Measurements from ENCODE around the gene FSTL5.

FSTL5 gene

DNA sequence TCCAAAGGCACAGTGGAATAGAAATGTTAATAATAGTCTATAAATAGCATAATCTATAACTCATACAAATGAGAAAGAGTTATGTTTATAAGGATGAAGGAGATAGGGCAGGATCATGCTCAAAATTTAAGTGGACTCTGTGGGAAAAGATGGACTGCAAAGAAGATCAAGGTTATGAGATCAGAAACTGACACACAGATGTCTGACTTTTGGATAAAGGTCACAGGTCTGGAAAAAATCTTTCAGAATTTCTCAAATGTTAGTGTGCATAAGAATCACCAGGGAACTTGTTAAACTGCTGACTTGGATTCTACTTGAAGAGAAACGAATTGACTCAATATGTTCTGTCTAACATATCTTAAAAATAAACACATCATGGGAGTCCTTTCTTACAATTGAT, 104.1 kb downstream of the FSTL5 start (continued):
- TF ChIP-seq, protein P1, sequence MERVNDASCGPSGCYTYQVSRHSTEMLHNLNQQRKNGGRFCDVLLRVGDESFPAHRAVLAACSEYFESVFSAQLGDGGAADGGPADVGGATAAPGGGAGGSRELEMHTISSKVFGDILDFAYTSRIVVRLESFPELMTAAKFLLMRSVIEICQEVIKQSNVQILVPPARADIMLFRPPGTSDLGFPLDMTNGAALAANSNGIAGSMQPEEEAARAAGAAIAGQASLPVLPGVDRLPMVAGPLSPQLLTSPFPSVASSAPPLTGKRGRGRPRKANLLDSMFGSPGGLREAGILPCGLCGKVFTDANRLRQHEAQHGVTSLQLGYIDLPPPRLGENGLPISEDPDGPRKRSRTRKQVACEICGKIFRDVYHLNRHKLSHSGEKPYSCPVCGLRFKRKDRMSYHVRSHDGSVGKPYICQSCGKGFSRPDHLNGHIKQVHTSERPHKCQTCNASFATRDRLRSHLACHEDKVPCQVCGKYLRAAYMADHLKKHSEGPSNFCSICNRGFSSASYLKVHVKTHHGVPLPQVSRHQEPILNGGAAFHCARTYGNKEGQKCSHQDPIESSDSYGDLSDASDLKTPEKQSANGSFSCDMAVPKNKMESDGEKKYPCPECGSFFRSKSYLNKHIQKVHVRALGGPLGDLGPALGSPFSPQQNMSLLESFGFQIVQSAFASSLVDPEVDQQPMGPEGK (CRISPR knock-in tag; IDR thresholded peaks at IDR 0.05; ENCODE audit: borderline replicate concordance), result no peak
- TF ChIP-seq TOX (CRISPR knock-in tag; IDR thresholded peaks at IDR 0.05; ENCODE audit: borderline replicate concordance) (no peak), ISL1 (CRISPR knock-in tag; IDR thresholded peaks at IDR 0.05) (no peak), ZFP30 (CRISPR knock-in tag; IDR thresholded peaks at IDR 0.05) (no peak)

DNA sequence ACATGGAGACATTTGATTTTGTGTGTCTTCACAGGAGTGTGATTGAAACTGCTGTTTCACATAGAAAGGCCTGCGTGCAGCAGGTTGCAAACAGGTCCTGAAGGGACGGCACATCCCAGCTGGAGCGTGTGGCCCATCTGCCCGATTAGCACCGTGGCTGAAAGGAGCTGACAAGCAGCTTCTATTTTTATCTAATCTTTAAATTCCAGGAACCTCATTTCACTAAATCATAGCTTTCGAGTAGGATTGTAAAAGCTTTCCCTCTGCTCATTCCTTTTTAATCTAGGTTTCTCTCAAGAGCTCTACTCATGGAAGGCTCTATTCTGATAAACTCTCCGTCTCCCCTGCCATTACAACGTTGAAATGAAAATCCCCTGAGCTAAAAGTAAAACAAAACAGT, 106.8 kb downstream of the FSTL5 start:
- ATAC-seq, result peak; percentile 82
- TF ChIP-seq OSR1 (CRISPR knock-in tag; IDR thresholded peaks at IDR 0.05), result no peak
- TF ChIP-seq, protein P2, sequence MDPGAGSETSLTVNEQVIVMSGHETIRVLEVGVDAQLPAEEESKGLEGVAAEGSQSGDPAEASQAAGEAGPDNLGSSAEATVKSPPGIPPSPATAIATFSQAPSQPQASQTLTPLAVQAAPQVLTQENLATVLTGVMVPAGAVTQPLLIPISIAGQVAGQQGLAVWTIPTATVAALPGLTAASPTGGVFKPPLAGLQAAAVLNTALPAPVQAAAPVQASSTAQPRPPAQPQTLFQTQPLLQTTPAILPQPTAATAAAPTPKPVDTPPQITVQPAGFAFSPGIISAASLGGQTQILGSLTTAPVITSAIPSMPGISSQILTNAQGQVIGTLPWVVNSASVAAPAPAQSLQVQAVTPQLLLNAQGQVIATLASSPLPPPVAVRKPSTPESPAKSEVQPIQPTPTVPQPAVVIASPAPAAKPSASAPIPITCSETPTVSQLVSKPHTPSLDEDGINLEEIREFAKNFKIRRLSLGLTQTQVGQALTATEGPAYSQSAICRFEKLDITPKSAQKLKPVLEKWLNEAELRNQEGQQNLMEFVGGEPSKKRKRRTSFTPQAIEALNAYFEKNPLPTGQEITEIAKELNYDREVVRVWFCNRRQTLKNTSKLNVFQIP (CRISPR knock-in tag; IDR thresholded peaks at IDR 0.05; ENCODE audit: borderline replicate concordance, low read depth), result peak; percentile 28; the same call in 1 of the 2 replicates
- no peak for TF ChIP-seq ESRRG (CRISPR knock-in tag; IDR thresholded peaks at IDR 0.05)
- TF ChIP-seq GLIS3 (CRISPR knock-in tag; IDR thresholded peaks at IDR 0.05), result peak; percentile 64; the same call in 1 of the 2 replicates
- peak; percentile 57; the same call in 1 of the 2 replicates for TF ChIP-seq ISL1 (CRISPR knock-in tag; IDR thresholded peaks at IDR 0.05)
- TF ChIP-seq SNAI2 (CRISPR knock-in tag; IDR thresholded peaks at IDR 0.05), result no peak

DNA sequence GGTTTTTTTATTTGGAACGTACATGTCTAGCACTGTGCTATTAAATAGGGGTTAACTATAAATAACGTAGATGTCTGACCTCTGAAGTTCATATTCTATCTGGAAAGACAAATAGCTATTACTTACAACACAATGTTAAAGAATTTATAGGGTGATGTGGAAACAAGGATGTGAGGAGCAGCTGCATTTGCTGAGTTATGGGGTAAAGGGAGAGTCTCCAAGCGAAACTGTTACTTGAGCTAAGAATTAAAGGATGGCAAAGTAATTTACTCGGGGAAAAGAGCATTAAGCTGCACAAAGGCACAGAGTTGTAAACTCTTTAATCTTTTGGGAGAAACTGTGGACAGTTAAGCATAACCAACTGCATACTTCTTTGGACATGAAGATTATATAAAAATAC, 117.7 kb downstream of the FSTL5 start:
- no peak for TF ChIP-seq ZNF565 (CRISPR knock-in tag; conservative IDR thresholded peaks at IDR 0.05; ENCODE audit: low read depth)
- TF ChIP-seq, protein P2 (CRISPR knock-in tag; IDR thresholded peaks at IDR 0.05; ENCODE audit: borderline replicate concordance, low read depth), result no peak
- TF ChIP-seq, protein P3, sequence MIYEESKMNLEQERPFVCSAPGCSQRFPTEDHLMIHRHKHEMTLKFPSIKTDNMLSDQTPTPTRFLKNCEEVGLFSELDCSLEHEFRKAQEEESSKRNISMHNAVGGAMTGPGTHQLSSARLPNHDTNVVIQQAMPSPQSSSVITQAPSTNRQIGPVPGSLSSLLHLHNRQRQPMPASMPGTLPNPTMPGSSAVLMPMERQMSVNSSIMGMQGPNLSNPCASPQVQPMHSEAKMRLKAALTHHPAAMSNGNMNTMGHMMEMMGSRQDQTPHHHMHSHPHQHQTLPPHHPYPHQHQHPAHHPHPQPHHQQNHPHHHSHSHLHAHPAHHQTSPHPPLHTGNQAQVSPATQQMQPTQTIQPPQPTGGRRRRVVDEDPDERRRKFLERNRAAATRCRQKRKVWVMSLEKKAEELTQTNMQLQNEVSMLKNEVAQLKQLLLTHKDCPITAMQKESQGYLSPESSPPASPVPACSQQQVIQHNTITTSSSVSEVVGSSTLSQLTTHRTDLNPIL (CRISPR knock-in tag; IDR thresholded peaks at IDR 0.05; ENCODE audit: low read depth), result no peak
- TF ChIP-seq SNAI2 (CRISPR knock-in tag; IDR thresholded peaks at IDR 0.05), result no peak
- TF ChIP-seq, protein P1 (CRISPR knock-in tag; IDR thresholded peaks at IDR 0.05; ENCODE audit: borderline replicate concordance), result no peak
- no peak for TF ChIP-seq ZNF70 (CRISPR knock-in tag; IDR thresholded peaks at IDR 0.05)
- no peak for TF ChIP-seq PPARA (CRISPR knock-in tag; IDR thresholded peaks at IDR 0.05; ENCODE audit: borderline replicate concordance)
- TF ChIP-seq, protein P4, sequence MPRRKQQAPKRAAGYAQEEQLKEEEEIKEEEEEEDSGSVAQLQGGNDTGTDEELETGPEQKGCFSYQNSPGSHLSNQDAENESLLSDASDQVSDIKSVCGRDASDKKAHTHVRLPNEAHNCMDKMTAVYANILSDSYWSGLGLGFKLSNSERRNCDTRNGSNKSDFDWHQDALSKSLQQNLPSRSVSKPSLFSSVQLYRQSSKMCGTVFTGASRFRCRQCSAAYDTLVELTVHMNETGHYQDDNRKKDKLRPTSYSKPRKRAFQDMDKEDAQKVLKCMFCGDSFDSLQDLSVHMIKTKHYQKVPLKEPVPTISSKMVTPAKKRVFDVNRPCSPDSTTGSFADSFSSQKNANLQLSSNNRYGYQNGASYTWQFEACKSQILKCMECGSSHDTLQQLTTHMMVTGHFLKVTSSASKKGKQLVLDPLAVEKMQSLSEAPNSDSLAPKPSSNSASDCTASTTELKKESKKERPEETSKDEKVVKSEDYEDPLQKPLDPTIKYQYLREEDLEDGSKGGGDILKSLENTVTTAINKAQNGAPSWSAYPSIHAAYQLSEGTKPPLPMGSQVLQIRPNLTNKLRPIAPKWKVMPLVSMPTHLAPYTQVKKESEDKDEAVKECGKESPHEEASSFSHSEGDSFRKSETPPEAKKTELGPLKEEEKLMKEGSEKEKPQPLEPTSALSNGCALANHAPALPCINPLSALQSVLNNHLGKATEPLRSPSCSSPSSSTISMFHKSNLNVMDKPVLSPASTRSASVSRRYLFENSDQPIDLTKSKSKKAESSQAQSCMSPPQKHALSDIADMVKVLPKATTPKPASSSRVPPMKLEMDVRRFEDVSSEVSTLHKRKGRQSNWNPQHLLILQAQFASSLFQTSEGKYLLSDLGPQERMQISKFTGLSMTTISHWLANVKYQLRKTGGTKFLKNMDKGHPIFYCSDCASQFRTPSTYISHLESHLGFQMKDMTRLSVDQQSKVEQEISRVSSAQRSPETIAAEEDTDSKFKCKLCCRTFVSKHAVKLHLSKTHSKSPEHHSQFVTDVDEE (CRISPR knock-in tag; IDR thresholded peaks at IDR 0.05), result no peak
- no peak for TF ChIP-seq ISL1 (CRISPR knock-in tag; IDR thresholded peaks at IDR 0.05)
- TF ChIP-seq, protein P5, sequence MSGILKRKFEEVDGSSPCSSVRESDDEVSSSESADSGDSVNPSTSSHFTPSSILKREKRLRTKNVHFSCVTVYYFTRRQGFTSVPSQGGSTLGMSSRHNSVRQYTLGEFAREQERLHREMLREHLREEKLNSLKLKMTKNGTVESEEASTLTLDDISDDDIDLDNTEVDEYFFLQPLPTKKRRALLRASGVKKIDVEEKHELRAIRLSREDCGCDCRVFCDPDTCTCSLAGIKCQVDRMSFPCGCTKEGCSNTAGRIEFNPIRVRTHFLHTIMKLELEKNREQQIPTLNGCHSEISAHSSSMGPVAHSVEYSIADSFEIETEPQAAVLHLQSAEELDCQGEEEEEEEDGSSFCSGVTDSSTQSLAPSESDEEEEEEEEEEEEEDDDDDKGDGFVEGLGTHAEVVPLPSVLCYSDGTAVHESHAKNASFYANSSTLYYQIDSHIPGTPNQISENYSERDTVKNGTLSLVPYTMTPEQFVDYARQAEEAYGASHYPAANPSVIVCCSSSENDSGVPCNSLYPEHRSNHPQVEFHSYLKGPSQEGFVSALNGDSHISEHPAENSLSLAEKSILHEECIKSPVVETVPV (CRISPR knock-in tag; IDR thresholded peaks at IDR 0.05), result no peak
- no peak for TF ChIP-seq CSDC2 (CRISPR knock-in tag; IDR thresholded peaks at IDR 0.05)
- TF ChIP-seq ESRRG (CRISPR knock-in tag; IDR thresholded peaks at IDR 0.05), result no peak
- no peak for TF ChIP-seq GLIS3 (CRISPR knock-in tag; IDR thresholded peaks at IDR 0.05)
- TF ChIP-seq ZFP30 (CRISPR knock-in tag; IDR thresholded peaks at IDR 0.05), result no peak
- no peak for ATAC-seq

All from SK-N-SH treated with all-trans-retinoic acid at 6 μM for 48 hours (cell line).